ENCODE data around the gene SERPINF2.
"Not testable (repeated sequence)": the region's sequence is repeated elsewhere in the genome, so short reads cannot be mapped to it uniquely, and the experiment has no call there.

SERPINF2 gene

DNA sequence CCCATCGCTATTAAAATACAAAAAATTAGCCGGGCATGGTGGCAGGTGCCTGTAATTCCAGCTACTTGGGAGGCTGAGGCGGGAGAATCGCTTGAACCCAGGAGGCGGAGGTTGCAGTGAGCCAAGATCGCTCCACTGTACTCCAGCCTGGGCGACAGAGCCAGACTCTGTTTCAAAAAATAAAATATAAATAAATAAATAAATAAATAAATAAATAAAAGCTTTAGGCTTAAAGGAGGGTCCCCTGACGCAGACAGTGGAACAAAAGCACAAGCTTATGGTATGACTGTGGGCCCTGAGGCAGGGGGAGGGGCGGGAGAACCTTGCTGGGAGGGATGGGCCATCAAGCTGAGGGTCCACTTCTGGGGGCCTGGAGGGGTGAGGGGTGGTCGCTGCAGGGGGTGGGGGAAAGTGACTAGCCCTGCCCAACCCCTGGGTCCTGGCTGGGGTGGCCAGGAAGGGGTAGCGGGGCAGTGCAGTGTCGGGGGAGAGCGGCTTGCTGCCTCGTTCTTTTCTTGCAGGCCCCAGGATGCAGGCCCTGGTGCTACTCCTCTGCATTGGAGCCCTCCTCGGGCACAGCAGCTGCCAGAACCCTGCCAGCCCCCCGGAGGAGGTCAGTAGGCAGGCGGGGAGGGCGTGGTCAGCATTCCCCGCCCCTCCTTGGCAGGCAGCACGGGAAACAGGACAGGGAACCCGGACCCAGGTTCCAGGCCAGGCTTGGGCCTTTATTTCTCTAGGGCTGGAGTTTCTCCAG is 23.9 kb downstream of the SERPINF2 start:
- Histone ChIP-seq H3K36me3 (ENCODE audit: insufficient read depth) (no peaks in the 10 kb centered on the region), H2AFZ (ENCODE audit: low read depth) (no peak overlapping the region), H3K27me3 (ENCODE audit: insufficient read depth, low read depth) (no peaks in the 10 kb centered on the region), H3K79me2 (ENCODE audit: insufficient read depth, low read depth) (no peaks in the 10 kb centered on the region), H3K27ac (no peak overlapping the region), H3K4me2 (no peak overlapping the region), H3K4me3 (IDR thresholded peaks at IDR 0.05; ENCODE audit: insufficient read depth, low read depth, low read length) (no peak overlapping the region), H3K9ac (no peak overlapping the region), H4K20me1 (ENCODE audit: insufficient read depth) (no peaks in the 10 kb centered on the region), H3K4me1 (ENCODE audit: low read depth, poor library complexity, severe bottlenecking) (peaks cover 18% of the 10 kb centered on the region)
- TF ChIP-seq, protein P1, sequence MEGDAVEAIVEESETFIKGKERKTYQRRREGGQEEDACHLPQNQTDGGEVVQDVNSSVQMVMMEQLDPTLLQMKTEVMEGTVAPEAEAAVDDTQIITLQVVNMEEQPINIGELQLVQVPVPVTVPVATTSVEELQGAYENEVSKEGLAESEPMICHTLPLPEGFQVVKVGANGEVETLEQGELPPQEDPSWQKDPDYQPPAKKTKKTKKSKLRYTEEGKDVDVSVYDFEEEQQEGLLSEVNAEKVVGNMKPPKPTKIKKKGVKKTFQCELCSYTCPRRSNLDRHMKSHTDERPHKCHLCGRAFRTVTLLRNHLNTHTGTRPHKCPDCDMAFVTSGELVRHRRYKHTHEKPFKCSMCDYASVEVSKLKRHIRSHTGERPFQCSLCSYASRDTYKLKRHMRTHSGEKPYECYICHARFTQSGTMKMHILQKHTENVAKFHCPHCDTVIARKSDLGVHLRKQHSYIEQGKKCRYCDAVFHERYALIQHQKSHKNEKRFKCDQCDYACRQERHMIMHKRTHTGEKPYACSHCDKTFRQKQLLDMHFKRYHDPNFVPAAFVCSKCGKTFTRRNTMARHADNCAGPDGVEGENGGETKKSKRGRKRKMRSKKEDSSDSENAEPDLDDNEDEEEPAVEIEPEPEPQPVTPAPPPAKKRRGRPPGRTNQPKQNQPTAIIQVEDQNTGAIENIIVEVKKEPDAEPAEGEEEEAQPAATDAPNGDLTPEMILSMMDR (conservative IDR thresholded peaks at IDR 0.05; ENCODE audit: low read depth, low read length): no peak

GRCh38 chr17:1767358-1767757 is 24.7 kb downstream of the SERPINF2 start:
- Histone ChIP-seq H3K4me3 (IDR thresholded peaks at IDR 0.05; ENCODE audit: insufficient read depth, low read depth, low read length) (no peak overlapping the region), H3K79me2 (ENCODE audit: insufficient read depth, low read depth) (no peaks in the 10 kb centered on the region), H3K9ac (no peak overlapping the region), H3K4me2 (no peak overlapping the region), H2AFZ (ENCODE audit: low read depth) (no peak overlapping the region), H3K36me3 (ENCODE audit: insufficient read depth) (no peaks in the 10 kb centered on the region), H4K20me1 (ENCODE audit: insufficient read depth) (no peaks in the 10 kb centered on the region), H3K27ac (no peak overlapping the region), H3K27me3 (ENCODE audit: insufficient read depth, low read depth) (no peaks in the 10 kb centered on the region), H3K4me1 (ENCODE audit: low read depth, poor library complexity, severe bottlenecking) (peaks cover 18% of the 10 kb centered on the region)
- TF ChIP-seq, protein P1 (conservative IDR thresholded peaks at IDR 0.05; ENCODE audit: low read depth, low read length): 0 out of 2 replicates have a peak, but pooled peaks have one; percentile 24

GRCh38 chr17:1769822-1770477 is 27.3 kb downstream of the SERPINF2 start:
- Histone ChIP-seq H3K9ac (no peak overlapping the region), H3K36me3 (ENCODE audit: insufficient read depth) (no peaks in the 10 kb centered on the region), H3K4me1 (ENCODE audit: low read depth, poor library complexity, severe bottlenecking) (no peaks in the 10 kb centered on the region), H2AFZ (ENCODE audit: low read depth) (no peak overlapping the region), H3K27ac (no peak overlapping the region), H3K27me3 (ENCODE audit: insufficient read depth, low read depth) (no peaks in the 10 kb centered on the region), H4K20me1 (ENCODE audit: insufficient read depth) (no peaks in the 10 kb centered on the region), H3K4me3 (IDR thresholded peaks at IDR 0.05; ENCODE audit: insufficient read depth, low read depth, low read length) (no peak overlapping the region), H3K79me2 (ENCODE audit: insufficient read depth, low read depth) (no peaks in the 10 kb centered on the region), H3K4me2 (no peak overlapping the region)
- TF ChIP-seq, protein P1 (conservative IDR thresholded peaks at IDR 0.05; ENCODE audit: low read depth, low read length): no peak

DNA sequence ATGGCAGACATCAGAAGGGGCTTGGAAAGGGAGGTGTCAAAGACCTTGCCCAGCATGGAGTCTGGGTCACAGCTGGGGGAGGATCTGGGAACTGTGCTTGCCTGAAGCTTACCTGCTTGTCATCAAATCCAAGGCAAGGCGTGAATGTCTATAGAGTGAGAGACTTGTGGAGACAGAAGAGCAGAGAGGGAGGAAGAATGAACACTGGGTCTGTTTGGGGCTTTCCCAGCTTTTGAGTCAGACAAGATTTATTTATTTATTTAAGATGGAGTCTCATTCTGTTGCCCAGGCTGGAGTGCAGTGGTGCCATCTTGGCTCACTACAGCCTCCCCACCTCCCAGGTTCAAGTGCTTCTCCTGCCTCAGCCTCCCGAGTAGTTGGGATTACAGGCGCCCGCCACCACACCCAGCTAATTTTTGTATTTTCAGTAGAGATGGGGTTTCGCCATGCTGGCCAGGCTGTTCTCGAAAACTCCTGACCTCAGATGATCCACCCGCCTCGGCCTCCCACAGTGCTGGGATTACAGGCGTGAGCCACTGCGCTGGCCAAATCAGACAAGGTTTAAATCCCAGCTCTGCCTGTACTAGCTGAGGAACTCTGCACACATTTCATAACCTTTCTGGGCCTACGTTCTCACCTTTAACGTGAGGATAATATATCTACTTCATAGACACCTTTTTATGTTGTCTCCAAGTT is 30.5 kb downstream of the SERPINF2 start:
- H3K4me1 ChIP-seq (ENCODE audit: low read depth, poor library complexity, severe bottlenecking); H3K4me3 ChIP-seq (IDR thresholded peaks at IDR 0.05; ENCODE audit: insufficient read depth, low read depth, low read length); H3K79me2 ChIP-seq (ENCODE audit: insufficient read depth, low read depth); H3K4me2 ChIP-seq; H4K20me1 ChIP-seq (ENCODE audit: insufficient read depth); H3K27me3 ChIP-seq (ENCODE audit: insufficient read depth, low read depth); H3K9ac ChIP-seq; H3K36me3 ChIP-seq (ENCODE audit: insufficient read depth); H2AFZ ChIP-seq (ENCODE audit: low read depth); H3K27ac ChIP-seq: not testable (repeated sequence)
